GOT3 (cell line): ENCODE measurements around the gene RIOK1.

Source experiments
- DNase-seq: peaks from one replicate; lab custom pipeline; 2025; ENCODE audit warnings: mixed read lengths; lab: John Stamatoyannopoulos, UW

The RIOK1 gene

DNA sequence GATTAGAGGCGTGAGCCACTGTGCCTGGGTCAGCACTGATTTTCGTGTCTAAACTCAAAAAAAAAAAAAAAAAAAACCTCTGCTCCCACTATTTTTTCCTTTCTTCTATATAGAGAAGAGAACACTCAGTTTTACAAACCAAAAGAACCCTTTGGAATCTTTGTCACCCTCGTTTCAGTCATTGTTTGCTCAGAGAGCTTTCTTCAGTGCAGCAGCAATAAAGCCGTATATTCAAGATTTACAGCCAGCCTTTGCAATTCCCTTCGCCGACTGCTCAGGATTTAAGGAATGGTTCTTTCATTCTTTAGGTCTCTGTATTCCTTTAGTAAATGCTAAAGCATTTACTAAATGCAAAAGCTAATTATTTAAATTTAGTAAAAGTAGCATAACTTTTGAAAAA lies 20.1 kb downstream of the RIOK1 start:
- DNase-seq = no peak

DNA sequence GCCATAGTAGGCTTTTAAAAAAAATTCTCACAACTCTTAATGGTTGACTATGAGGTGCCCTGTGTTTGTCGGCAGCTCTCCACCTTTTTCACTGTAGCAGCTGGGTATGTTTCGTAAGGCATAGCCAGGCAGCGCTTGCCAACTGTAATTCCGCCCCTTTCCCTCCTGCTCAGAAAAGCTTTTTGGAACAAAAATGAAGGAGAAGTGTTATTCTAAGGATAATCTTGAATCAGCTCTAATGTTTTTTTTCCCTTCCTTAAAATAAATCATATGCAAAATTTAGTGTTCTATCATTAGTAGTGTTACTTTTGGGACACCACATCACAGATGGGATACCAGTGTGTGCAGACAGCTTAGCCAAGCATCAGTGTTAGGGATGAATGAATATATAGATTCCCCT lies 21.2 kb downstream of the RIOK1 start:
- no peak for DNase-seq

DNA sequence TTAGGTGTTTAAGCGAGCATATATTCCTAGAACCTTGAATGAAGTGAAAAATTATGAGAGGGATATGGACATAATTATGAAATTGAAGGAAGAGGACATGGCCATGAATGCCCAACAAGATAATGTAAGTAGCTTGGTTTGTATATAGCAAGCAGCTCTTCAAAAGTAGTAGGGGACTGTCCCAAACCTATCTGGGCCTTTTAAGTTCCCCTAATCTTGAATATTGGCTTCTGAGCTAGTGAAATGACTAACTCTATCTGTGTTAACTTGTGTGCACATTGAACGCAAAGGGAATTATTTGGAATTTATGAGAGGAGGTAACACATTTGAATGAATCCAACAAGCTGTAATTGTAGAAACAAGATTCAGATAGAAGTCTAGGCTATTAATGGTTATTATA lies 21.7 kb downstream of the RIOK1 start:
- no peak for DNase-seq

DNA sequence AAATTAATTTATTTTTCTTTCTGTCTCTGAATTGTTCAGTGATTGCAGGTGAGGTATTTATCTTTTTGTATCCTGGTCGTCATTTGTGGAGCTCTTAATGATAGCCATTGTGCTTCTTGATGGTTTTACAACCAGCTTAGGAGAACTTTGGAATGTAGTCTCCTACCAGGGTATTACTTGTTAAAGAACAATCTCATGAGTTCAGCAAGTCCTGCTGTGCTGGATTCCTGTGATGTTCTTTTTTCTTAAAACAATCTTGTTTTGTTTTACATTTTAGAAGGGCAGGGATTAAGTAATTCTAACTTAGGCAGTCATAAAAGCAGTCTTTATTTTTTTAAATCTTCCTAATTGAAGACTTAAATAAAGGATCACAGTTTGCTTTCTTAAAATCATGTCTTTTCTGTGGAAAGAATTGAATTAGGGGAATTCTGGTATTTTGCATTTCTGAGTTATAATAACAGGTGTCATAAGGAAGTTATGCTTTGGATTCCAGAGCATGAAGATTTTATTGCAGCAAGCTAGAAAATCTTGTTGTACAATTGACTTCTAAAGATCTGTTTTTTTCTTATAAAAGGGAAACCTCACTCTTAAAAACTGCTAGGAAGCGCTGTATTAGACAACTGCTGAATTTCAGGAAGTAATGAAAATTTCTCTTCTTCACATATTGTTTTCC lies 23.7 kb downstream of the RIOK1 start:
- DNase-seq = no peak

DNA sequence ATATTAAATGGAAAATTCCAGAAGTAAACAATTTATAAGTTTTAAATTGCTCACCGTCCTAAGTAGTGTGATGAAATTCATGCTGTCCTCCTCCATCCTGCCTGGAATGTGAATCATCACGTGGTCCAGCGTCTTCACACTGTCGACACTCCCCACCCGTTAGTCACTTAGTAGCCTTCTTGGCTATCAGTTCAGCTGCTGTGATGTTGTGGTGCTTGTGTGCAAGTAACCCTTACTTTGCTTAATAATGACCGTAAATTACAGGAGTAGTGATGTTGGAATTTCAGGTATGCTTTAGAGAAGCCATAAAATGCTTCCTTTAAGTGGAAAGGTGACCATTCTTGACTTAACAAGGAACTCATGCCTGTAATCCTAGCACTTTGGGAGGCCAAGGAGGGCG lies 25.2 kb downstream of the RIOK1 start:
- no peak for DNase-seq

DNA sequence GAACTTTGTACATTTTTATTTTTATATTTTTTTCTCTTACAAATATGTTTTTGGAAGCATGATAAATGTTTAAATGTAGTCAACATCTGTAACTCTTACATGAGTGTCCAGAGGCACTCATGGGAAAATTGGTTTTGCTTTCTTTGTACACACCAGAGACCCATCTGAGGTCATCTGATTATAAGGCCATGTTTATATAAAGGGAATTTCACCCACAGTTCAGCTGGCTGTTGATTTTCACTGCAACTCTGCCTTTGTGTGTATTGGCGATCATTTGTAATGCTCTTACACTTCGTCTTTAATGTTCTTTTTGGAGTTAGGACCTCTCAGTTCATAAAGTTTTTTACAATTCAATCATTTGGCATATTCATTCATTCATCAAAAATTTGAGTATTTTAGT lies 28.1 kb downstream of the RIOK1 start:
- no peak for DNase-seq

DNA sequence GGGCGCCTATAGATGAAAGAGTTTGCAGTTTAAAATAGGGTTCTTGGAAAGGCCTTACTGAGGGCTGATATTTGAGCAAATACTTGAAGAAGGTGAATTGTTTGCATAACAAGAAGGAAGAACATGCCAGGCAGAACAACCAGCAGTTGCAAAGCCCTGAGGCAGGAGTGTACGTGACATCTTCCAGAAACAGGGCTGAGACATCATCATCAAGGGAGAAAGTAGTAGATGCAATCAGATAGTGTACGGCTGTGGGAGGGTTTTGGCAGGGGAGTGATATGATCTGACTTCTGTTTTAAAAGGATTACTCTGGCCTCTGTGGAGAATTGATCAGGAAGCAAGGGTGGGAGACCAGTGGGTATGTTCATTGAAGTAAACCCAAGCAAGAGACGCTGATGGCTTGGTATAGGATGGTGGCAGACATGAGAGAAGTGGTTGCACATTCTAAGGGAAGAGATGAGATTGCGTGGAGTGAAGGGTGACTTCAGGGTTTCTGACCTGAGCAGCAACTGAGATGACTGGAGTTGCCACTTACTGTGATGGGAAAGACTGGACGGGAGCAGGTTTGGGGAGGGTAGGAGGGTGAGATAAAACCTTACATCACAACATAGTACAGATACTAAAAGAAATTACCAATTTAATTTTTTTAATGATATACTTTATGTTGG lies 28.8 kb downstream of the RIOK1 start:
- DNase-seq = no peak

DNA sequence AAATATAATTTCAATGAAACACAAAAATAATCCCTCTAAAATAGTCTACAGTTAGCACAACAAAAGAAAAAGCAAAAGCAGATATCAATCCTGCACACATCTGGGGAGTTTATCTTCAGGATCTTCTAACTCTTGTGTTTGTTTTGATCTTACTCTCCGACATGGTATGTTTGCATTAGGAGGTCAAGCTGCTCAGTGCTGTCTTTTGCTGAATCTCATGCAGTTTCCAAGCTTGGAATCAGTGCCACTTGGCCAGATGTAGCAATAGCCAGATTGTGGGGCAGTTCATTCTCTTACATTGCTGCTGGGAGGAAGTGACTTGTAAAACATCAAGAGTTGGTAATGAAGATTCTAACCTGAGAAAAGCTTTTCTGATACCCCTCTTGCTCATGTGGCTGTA lies 29.5 kb downstream of the RIOK1 start:
- no peak for DNase-seq

DNA sequence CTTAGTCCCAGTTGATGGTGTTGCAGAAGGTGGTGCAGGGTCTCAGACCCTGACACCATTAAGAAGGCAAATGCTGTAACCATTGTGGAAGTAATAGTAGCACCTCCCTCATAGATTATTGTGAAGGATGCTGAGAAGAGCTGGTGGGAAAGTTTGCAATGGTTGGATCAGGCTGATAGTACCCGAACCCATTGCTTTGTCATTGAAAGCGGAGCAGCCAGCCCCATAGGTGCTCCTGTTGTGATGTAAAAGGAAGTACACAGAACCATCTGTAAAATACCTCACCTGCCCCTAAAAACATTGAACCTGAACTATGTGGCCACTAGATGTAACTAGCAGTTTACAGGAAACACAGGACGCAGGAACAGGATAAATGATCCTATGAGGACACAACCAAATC lies 31.5 kb downstream of the RIOK1 start:
- DNase-seq = no peak

DNA sequence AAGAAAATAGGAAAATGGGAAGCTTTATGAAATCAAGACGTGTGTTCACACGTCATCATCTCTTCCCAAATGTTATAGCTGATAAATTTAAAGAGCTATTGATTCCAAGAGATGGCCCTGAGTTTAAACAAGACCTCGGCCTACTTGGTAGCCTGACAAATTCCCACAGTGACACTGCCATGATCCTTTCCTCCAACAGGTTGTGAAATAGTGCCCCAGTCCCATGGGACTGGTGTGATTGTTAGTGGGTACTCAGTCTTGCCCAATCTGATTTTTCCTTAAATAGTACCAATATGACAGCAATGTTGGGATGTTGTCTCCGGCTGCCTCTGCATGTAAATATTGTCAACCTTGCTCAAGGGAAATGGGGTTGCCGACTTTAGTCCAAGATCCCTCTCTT lies 34.5 kb downstream of the RIOK1 start:
- DNase-seq = no peak

DNA sequence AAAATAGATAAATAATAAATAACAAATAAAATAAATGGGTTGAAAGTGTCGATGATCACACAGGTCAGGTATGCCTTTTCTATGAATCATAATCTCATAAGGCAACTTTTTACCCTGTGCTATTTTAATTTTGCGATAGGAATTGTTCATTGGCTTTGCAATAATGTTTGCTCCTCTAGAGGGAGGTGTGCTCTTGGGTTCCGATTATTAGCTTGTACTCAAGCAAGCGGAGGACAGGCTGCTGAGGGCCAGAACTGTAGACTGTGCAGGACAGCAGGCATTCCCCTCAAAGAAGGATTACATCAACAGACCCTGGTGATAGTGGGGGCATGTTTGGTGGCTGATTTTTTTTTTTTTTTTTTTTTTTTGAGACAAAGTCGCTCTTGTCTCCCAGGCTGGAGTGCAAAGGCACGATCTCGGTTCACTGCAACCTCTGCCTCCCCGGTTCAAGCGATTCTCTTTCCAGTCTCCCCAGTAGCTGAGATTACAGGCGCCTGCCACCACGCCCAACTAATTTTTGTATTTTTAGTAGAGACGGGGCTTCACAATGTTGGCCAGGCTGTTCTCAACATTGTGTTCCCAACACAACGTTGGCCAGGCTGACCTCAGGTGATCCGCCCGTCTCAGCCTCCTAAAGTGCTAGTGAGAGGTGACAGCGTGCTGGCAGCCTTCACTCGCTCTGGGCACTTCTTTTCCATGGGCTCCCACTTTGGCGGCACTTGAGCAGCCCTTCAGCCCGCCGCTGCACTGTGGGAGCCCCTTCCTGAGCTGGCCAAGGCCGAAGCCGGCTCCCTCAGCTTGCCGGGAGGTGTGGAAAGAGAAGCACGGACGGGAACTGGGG lies 35.6 kb downstream of the RIOK1 start:
- DNase-seq = no peak

DNA sequence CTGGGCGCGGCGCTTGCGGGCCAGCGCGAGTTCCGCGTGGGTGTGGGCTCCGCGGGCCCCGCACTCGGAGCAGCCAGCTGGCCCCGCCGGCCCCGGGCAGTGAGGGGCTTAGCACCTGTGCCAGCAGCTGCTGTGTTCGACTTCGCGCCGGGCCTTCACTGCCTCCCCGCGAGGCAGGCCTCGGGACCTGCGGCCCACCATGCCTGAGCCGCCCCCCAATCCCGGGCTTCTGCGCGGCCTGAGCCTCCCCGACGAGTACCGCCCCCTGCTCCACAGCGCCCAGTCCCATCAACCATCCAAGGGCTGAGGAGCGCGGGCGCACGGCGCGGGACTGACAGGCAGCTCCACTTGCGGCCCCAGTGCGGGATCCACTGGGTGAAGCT lies 36.2 kb downstream of the RIOK1 start:
- no peak for DNase-seq

DNA sequence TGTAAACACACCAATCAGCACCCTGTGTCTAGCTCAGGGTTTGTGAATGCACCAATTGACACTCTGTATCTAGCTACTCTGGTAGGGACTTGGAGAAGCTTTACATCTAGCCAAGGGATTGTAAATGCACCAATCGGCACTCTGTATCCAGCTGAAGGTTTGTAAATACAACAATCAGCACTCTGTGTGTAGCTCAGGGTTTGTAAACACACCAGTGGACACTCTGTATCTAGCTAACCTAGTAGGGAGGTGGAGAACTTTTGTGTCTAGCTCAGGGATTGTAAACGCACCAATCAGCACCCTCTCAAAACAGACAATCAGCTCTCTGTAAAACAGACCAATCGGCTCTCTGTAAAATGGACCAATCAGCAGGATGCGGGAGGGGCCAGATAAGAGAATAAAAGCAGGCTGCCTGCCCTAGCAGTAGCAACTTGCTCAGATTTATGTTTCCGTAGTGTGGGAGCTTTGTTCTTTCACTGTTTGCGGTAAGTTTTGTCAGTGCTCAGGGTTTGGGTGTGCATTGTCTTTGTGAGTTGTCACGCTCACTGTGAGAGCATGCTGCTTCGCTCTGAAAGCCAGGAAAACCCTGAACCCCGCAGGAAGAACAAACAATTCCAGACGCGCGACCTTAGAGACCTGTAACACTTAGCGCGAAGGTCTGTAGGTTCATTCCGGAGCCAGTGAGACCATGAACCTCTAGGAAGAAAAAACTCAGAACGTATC lies 37.0 kb downstream of the RIOK1 start:
- DNase-seq = no peak

DNA sequence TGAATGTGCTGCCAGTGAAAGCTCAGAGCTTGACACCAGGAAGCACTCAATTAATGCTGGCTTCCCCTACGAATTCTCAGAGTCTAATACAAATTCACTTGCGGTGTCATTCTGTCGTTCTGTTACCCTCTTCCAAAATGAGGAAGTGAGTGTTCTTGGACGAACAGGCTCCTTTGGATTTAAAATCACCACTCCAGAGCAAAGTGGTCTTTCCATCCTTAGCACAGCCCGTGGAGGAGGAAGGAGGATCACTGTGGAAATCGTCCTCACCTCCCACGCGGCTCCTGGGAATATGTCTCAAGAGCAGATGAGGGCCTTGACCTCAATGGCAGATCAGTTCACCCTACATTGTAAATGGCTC lies 41.7 kb downstream of the RIOK1 start:
- no peak for DNase-seq

DNA sequence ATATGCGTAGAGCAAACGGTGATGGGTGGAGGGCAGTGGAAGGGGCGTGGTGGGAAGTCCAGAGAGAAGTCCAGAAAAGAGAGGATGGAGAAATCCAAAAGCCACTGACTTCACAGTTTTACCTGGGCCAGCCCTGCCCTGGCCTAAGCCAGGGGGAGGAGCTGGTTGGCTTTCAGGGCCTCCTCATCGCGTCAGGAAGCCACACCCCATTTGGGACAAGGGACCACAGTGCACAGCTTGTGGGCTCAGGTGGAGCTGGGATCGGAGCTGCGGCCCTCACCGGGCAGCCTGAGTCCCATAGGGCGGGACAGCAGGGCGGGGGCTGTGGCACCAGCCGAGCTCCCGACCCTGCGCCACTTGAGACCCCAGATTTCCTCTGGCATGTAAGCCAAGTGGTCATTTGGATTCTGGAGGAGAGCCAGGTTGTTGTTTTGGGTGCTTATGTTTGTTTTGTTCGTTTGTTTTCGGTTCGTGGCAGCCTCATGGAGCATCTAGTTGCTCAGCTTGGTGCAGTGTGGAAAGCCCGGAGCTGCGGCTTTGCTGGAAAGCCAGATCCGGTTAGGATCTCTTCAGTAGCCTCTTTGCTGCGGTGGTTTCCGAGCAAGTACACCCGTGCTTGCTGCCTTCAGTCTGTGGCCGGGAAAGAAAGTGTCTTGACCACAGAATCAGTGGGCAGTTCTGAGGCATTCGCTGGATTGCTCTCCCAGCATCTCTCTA lies 42.2 kb downstream of the RIOK1 start:
- DNase-seq = no peak

DNA sequence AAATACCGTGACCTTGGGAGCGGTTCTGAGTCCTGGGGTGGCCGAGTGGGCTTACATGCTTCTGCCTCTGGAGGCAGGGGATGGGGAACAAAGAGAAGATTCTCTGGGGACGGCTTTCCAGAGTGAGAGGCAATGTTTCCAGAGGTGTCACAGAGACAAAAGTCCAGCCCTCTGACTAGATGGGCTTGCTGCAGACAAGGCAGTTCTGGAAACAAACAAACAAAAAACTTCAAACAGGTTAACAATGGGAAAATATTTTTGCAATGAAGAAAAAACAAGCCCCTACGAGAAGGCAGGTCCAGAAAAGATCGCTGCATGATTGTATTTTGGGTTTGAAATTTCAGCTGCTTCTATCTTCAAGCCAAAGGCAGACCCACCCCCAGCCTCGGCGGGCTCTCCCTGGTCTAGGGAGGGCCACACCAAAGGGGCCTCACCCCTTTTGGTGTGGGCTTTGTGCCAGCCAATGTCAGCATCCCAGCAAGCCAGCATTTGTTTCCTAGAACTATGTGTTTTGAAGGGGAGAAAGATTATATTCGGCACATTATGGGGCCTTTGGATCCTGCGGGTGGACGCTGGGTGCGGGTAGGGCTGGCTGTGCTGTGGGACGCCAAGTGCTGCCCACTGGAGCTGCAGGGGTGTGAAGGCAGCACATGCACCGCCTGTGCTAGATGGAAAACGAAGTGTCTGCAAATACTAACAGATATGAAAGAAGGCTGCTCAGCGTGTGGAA lies 42.9 kb downstream of the RIOK1 start:
- DNase-seq = no peak

DNA sequence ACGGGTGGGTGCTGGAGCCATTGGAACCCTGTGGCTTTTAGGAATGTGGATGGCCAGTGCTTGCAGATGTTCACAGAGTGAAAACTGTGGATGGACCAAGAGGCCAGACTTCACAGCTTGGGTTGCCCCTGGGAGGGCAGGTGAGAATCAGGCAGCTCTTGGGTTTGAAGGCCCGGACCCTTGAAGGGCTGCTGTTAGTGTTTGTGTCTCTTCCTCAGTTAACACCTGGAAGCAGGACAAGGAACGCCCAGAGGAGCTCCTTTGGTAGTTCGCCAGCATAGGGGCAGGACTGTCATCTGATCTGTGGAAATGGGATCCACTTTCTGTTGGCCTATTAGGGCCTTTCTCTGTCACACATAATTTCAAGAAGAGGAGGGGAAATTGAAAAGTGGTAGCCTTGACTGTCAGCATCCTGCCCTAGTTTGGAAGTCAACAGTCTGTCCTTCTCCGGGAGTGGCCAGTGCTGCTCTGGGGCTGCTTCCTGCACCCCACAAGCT lies 43.6 kb downstream of the RIOK1 start:
- DNase-seq = no peak

DNA sequence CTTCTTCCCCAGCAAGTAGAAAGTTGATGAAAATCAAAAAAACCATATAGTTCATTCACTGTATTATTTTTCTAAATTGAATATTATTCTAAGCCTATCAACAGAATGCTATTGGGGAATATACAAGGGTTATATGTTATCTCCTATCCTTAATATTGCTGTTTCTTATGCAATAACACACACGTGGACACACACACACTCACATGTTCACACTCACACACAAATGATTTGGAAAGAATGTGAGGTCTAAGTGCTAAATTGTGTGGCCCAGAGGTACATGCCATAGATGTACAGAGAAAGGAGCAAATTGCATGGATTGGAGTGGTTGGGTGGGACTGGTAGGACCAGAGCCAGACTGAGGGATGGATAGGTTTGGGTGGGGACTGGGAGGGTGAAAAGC lies 45.1 kb downstream of the RIOK1 start:
- no peak for DNase-seq

DNA sequence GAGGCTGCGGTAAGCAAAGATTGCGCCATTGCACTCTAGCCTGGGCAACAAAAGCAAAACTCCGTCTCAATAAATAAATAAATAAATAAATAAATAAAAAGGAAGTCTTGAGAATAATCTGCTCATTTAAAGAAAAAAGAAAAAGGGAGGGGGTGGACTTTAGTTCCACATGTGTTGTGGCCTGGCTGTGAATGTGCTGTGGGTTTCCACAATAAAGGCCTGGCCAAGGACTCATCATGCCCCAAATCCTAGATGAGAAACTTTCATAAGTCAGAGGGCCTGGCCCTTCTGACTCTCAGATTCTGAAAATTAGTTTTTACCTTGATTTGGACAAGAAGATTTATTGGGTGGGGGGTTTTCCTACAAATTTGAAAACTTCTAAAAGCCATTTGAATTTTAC lies 48.4 kb downstream of the RIOK1 start:
- no peak for DNase-seq

DNA sequence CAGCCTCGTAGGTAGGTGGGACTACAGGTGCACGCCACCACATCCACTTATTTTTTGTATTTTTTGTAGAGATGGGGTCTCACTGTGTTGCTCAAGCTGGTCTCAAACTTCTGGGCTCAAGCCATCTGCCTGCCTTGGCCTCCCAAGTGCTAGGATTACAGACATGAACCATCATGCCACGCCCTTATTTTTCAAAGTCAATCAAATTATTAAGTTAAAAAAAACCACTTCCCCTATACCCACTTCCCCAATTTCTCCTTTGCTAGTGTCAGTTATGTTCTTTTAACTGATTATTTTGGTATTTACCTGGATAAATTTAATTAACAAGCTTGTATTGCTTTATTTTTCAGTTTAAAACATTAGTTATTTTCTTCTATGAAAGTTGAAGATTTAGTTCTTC lies 49.6 kb downstream of the RIOK1 start:
- DNase-seq = no peak

DNA sequence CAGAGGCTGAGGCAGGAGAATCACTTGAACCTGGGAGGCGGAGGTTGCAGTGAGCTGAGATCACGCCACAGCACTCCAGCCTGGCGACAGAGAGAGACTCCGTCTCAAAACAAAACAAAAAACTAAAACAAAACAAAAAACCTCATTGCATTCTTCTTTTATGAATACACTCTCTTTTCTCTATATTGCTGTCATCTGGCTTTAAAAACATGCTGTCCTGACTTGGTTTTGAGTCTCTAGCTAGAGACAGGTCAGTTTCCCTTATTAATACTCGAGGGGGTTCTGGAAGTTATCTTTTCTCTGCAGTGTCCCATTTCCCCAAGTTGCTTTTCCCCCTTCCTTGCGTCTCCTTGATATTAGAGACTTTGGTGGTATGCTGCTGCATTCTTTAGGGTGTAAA lies 50.9 kb downstream of the RIOK1 start:
- DNase-seq = no peak
